Tibial nerve (tissue), 4 donors: Measurements from ENCODE around the gene SELL.

Source experiments
- CTCF ChIP-seq, 5 experiments: fragments of 200-600 bp in 3 of 5; fragments of 450-650 bp in 2 of 5; sonication (generic) in 3 of 5; IDR thresholded peaks; one replicate each; pipeline ENCODE4 v1.5.1; 2016 to 2019; ENCODE audit warnings: antibody characterized with exemption in 5 of 5, mild to moderate bottlenecking in 3 of 5, moderate library complexity in 2 of 5
- EP300 ChIP-seq, 2 donors: sonication (generic); formaldehyde crosslinking; IDR thresholded peaks; one replicate each; pipeline ENCODE4 v1.6.1; 2017; ENCODE audit warnings: antibody characterized with exemption in 2 of 2, mild to moderate bottlenecking in 1 of 2
- POLR2A ChIP-seq, 2 donors: fragments of 450-650 bp; IDR thresholded peaks; one replicate each; pipeline ENCODE4 v1.6.1; 2017; ENCODE audit warnings: antibody characterized with exemption in 2 of 2, mild to moderate bottlenecking in 2 of 2, moderate library complexity in 2 of 2

- TF ChIP-seq EP300 (IDR thresholded peaks at IDR 0.05) (no peak), CTCF (IDR thresholded peaks at IDR 0.05) (no peak), POLR2A (IDR thresholded peaks at IDR 0.05) (no peak)
Observed at GRCh38 chr1:169729991-169730390, 18.6 kb upstream of the SELL start.
